Measurements from ENCODE around the gene MOBP. TPM values are rescaled to one million over a fixed set of nuclear protein-coding genes. Genes with fewer than 3 reads are reported as not detected.

Gene MOBP
- polyA plus RNA-seq, 4 donors = under 0.01 to 0.37 (median 0.09) TPM; not detected in 1

DNA sequence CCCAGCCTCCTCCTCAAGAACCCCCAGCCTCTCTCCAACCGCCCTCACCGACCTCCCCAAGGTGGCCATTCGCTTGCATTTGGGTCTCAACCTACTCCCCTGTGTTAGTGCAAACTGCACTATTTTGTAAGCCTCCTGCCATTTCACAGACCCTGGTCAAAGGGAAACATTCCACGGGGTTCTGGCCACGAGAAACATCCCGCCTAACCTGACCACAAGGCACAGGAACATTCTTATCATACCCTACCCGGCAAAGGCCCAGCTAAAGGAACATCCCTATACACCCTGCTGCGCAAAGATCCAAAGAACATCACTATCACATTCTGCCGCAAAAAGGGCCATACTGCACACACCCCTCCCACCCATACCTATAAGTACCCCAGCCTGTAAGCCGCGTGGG lies 38.0 kb upstream of the MOBP start:
- 84 to 92% (median 89%) methylated on average over 11 of the region's 11 CpGs for WGBS, 3 donors
- Histone ChIP-seq H3K36me3 (ENCODE audit: control insufficient read depth in 3 of 3, insufficient read depth in 2 of 3, low read depth in 1 of 3, low read length in 3 of 3) (no peaks in the 10 kb centered on the region), H3K4me1 (ENCODE audit: control insufficient read depth in 3 of 3, insufficient read depth in 2 of 3, low read depth in 1 of 3, low read length in 2 of 3) (peaks cover 0 to 3% (median 0%) of the 10 kb centered on the region in 3 donors), H3K4me3 (ENCODE audit: low read depth in 1 of 3, low read length in 3 of 3) (no peak overlapping the region), H3K9me3 (ENCODE audit: control insufficient read depth in 2 of 2, insufficient read depth in 1 of 2, low read depth in 1 of 2, low read length in 1 of 2) (no peaks in the 10 kb centered on the region), H3K27ac (ENCODE audit: low read depth in 1 of 3, low read length in 2 of 3) (no peak overlapping the region), H3K27me3 (ENCODE audit: control insufficient read depth in 3 of 3, insufficient read depth in 3 of 3, low read length in 3 of 3) (no peaks in the 10 kb centered on the region)
- FAIRE-seq (no peak), DNase-seq (no peak)

DNA sequence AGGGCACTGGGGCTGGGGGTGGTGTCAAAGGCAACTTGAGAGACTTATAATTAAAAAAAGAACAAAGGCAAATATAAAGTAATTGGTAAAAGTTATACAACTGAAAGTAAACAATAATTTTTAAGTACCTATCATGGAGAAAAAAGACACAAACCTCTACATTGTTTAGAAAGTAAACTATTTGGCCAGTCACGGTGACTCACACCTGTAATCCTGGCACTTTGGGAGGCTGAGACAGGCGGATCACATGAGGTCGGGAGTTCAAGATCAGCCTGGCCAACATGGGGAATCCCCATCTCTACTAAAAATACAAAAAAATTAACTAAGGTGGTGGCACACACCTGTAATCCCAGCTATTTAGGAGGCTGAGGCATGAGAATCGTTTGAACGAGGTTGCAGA lies 35.1 kb upstream of the MOBP start:
- Histone ChIP-seq H3K4me1 (ENCODE audit: control insufficient read depth in 3 of 3, insufficient read depth in 2 of 3, low read depth in 1 of 3, low read length in 2 of 3) (peaks cover 0 to 3% (median 0%) of the 10 kb centered on the region in 3 donors), H3K36me3 (ENCODE audit: control insufficient read depth in 3 of 3, insufficient read depth in 2 of 3, low read depth in 1 of 3, low read length in 3 of 3) (no peaks in the 10 kb centered on the region), H3K27ac (ENCODE audit: low read depth in 1 of 3, low read length in 2 of 3) (no peak overlapping the region), H3K9me3 (ENCODE audit: control insufficient read depth in 2 of 2, insufficient read depth in 1 of 2, low read depth in 1 of 2, low read length in 1 of 2) (no peaks in the 10 kb centered on the region), H3K4me3 (ENCODE audit: low read depth in 1 of 3, low read length in 3 of 3) (no peak overlapping the region), H3K27me3 (ENCODE audit: control insufficient read depth in 3 of 3, insufficient read depth in 3 of 3, low read length in 3 of 3) (no peaks in the 10 kb centered on the region)
- 79 to 83% (median 80%) methylated on average over 5 of the region's 5 CpGs for WGBS, 3 donors
- DNase-seq = no peak
- FAIRE-seq = no peak

DNA sequence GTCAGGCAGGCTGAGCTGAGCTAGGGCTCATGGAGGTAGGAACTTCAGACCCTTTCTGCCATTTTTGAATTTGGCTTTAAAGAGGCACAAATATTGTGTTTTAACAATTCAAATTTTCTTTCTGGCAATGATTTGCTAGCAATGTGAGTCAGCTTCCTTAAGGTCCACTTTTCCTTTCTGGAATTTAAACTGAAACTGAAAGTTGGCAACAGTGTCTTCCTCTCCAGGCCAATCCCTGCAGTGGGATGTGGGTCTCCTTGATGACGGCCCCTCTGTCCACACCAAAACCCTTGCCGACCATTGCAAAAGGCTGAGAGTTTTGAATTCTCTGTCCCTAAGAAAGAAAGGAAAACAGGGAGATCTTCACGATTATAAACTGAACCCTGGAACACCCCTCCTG lies 33.8 kb upstream of the MOBP start:
- DNase-seq (peak; percentile 32 to 36), FAIRE-seq (no peak)
- Histone ChIP-seq H3K36me3 (ENCODE audit: control insufficient read depth in 3 of 3, insufficient read depth in 2 of 3, low read depth in 1 of 3, low read length in 3 of 3) (no peaks in the 10 kb centered on the region), H3K27me3 (ENCODE audit: control insufficient read depth in 3 of 3, insufficient read depth in 3 of 3, low read length in 3 of 3) (no peaks in the 10 kb centered on the region), H3K4me1 (ENCODE audit: control insufficient read depth in 3 of 3, insufficient read depth in 2 of 3, low read depth in 1 of 3, low read length in 2 of 3) (peaks cover 0 to 3% (median 0%) of the 10 kb centered on the region in 3 donors), H3K4me3 (ENCODE audit: low read depth in 1 of 3, low read length in 3 of 3) (no peak overlapping the region), H3K9me3 (ENCODE audit: control insufficient read depth in 2 of 2, insufficient read depth in 1 of 2, low read depth in 1 of 2, low read length in 1 of 2) (no peaks in the 10 kb centered on the region), H3K27ac (ENCODE audit: low read depth in 1 of 3, low read length in 2 of 3) (peak overlapping the region in 1 of 3 donors; percentile 5)
- 46 to 54% (median 51%) methylated on average over 3 of the region's 3 CpGs for WGBS, 3 donors

DNA sequence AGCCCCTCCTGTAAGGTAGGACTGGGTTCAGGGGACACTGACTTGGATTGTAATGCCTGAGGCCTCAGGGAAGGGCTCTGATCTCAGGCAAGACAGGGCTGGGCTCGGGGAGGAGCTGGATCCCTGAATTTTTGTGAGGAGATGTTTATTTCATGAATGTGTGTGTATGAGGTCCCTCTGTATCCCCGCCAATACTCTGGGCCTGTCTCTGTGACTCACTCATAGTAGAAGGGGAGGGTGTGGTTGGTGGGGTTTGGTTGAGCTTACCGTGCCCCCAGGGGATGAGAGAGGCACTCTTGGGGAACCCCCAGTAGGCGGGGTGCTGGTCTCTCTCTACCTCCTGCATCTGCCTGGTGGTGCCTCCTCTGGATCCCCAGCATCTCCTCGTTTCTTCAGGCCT lies 32.9 kb upstream of the MOBP start:
- H3K36me3 ChIP-seq (ENCODE audit: control insufficient read depth in 3 of 3, insufficient read depth in 2 of 3, low read depth in 1 of 3, low read length in 3 of 3) = no peaks in the 10 kb centered on the region
- DNase-seq (no peak), FAIRE-seq (no peak)
- H3K4me3 ChIP-seq (ENCODE audit: low read depth in 1 of 3, low read length in 3 of 3) = no peak overlapping the region
- no peaks in the 10 kb centered on the region for H3K27me3 ChIP-seq (ENCODE audit: control insufficient read depth in 3 of 3, insufficient read depth in 3 of 3, low read length in 3 of 3)
- H3K4me1 ChIP-seq (ENCODE audit: control insufficient read depth in 3 of 3, insufficient read depth in 2 of 3, low read depth in 1 of 3, low read length in 2 of 3) = peaks cover 0 to 3% (median 0%) of the 10 kb centered on the region in 3 donors
- 57 to 65% (median 60%) methylated on average over 3 to 5 of the region's 5 CpGs for WGBS, 3 donors
- no peaks in the 10 kb centered on the region for H3K9me3 ChIP-seq (ENCODE audit: control insufficient read depth in 2 of 2, insufficient read depth in 1 of 2, low read depth in 1 of 2, low read length in 1 of 2)
- H3K27ac ChIP-seq (ENCODE audit: low read depth in 1 of 3, low read length in 2 of 3) = no peak overlapping the region

DNA sequence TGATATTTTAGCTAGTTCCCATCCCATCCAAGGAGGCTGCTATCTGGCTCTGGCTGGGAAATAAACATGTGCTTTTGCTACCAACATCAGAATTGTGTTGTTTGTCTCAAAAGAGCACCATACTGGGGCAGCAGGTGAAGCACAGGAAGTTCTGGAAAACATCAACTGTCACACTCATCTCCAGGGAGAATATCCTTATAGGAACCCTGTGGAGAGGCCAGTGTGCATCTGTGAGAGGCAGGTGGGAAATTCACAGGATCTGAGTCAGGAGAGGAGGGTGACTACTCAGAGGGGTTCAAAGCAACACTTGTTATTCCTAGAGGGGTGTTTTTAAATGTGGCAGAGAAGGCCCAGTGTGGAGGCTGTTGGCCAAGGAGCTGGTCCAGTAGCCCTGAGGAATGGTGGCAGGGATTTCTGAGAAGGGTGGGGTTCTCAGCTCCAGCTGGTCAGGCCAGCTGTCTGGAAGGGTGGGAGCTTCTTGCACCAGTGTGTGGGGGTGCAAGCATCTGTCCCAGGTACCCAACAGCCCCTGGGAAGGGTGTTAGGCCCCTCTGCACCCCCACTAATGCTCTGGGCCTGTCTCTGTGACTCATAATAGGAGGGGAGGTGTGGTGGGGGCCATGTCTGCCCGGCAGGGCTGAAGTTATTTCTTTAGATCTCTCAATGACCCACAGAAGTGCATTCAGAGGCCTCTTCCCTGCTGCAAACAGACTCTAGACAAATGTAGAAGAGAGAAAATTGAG lies 32.3 kb upstream of the MOBP start:
- no peaks in the 10 kb centered on the region for H3K27me3 ChIP-seq (ENCODE audit: control insufficient read depth in 3 of 3, insufficient read depth in 3 of 3, low read length in 3 of 3)
- H3K9me3 ChIP-seq (ENCODE audit: control insufficient read depth in 2 of 2, insufficient read depth in 1 of 2, low read depth in 1 of 2, low read length in 1 of 2) = no peaks in the 10 kb centered on the region
- whole genome bisulfite sequencing, 3 donors = 40 to 60% (median 58%) methylated on average over 1 of the region's 1 CpG
- H3K4me3 ChIP-seq (ENCODE audit: low read depth in 1 of 3, low read length in 3 of 3) = no peak overlapping the region
- no peak for DNase-seq
- FAIRE-seq = no peak
- H3K36me3 ChIP-seq (ENCODE audit: control insufficient read depth in 3 of 3, insufficient read depth in 2 of 3, low read depth in 1 of 3, low read length in 3 of 3) = no peaks in the 10 kb centered on the region
- H3K27ac ChIP-seq (ENCODE audit: low read depth in 1 of 3, low read length in 2 of 3) = no peak overlapping the region
- peaks cover 0 to 3% (median 0%) of the 10 kb centered on the region in 3 donors for H3K4me1 ChIP-seq (ENCODE audit: control insufficient read depth in 3 of 3, insufficient read depth in 2 of 3, low read depth in 1 of 3, low read length in 2 of 3)

DNA sequence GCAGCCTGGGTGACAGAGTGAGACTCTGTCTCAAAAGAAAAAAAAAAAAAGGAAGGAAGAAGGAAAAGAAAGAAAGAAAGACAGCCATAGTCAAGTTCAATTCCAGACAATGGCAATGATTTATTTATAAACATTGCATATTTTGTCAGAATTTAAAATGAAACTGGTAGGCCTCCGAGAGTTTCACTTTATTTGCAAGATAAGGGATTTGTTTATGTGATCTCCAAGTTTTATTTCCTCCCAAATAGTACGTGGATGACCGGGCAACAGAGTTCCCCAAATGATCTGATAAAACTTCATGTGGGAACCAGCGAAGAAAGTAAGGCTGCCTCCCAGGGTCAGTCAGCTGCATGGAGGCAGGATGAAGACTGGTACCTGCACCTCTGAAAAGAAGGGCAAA lies 28.6 kb upstream of the MOBP start:
- 37 to 51% (median 50%) methylated on average over 4 of the region's 4 CpGs for WGBS, 3 donors
- DNase-seq (no peak), FAIRE-seq (no peak)
- Histone ChIP-seq H3K4me1 (ENCODE audit: control insufficient read depth in 3 of 3, insufficient read depth in 2 of 3, low read depth in 1 of 3, low read length in 2 of 3) (no peaks in the 10 kb centered on the region), H3K27ac (ENCODE audit: low read depth in 1 of 3, low read length in 2 of 3) (no peak overlapping the region), H3K4me3 (ENCODE audit: low read depth in 1 of 3, low read length in 3 of 3) (no peak overlapping the region), H3K9me3 (ENCODE audit: control insufficient read depth in 2 of 2, insufficient read depth in 1 of 2, low read depth in 1 of 2, low read length in 1 of 2) (no peaks in the 10 kb centered on the region), H3K36me3 (ENCODE audit: control insufficient read depth in 3 of 3, insufficient read depth in 2 of 3, low read depth in 1 of 3, low read length in 3 of 3) (no peaks in the 10 kb centered on the region), H3K27me3 (ENCODE audit: control insufficient read depth in 3 of 3, insufficient read depth in 3 of 3, low read length in 3 of 3) (no peaks in the 10 kb centered on the region)

DNA sequence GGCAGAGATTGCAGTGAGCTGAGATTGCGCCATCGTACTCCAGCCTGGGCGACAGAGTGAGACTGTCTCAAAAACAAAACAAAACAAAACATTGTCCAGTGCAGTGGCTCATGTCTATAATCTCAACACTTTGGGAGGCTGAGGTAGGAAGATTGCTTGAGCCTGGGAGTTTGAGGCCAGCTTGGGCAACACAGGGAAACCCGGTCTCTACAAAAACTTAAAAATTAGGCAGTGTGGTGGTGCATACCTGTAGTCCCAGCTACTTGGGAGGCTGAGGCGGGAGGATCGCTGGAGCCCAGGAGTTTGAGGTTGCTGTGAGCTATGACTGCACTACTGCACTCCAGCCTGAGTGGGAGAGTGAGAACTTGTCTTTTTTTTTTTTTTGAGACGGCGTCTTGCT lies 27.2 kb upstream of the MOBP start:
- FAIRE-seq = no peak
- 84 to 87% (median 87%) methylated on average over 6 to 8 of the region's 8 CpGs for WGBS, 3 donors
- Histone ChIP-seq H3K4me1 (ENCODE audit: control insufficient read depth in 3 of 3, insufficient read depth in 2 of 3, low read depth in 1 of 3, low read length in 2 of 3) (no peaks in the 10 kb centered on the region), H3K9me3 (ENCODE audit: control insufficient read depth in 2 of 2, insufficient read depth in 1 of 2, low read depth in 1 of 2, low read length in 1 of 2) (no peaks in the 10 kb centered on the region), H3K4me3 (ENCODE audit: low read depth in 1 of 3, low read length in 3 of 3) (no peak overlapping the region), H3K27me3 (ENCODE audit: control insufficient read depth in 3 of 3, insufficient read depth in 3 of 3, low read length in 3 of 3) (no peaks in the 10 kb centered on the region), H3K27ac (ENCODE audit: low read depth in 1 of 3, low read length in 2 of 3) (no peak overlapping the region), H3K36me3 (ENCODE audit: control insufficient read depth in 3 of 3, insufficient read depth in 2 of 3, low read depth in 1 of 3, low read length in 3 of 3) (no peaks in the 10 kb centered on the region)
- no peak for DNase-seq

DNA sequence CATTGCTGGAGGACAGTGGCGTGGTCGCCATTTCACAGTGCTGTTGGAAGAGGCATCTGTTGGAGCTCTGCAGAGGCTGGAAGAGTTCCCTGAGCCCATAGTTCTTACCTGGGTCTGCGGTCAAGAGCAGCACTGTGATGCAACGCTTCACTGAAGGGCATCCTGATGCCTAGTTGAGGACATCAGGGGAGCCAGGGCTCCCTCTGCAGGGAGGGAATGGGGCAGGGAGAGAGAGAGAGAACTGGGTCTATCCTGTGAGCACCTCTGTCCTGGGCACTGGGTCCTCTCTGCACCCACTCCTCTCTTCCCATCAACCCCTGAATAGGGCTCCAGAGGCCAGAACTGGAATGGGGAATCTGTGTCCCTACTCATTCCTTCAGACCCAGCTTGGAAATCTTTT lies 23.9 kb upstream of the MOBP start:
- Histone ChIP-seq H3K27me3 (ENCODE audit: control insufficient read depth in 3 of 3, insufficient read depth in 3 of 3, low read length in 3 of 3) (no peaks in the 10 kb centered on the region), H3K27ac (ENCODE audit: low read depth in 1 of 3, low read length in 2 of 3) (no peak overlapping the region), H3K4me3 (ENCODE audit: low read depth in 1 of 3, low read length in 3 of 3) (no peak overlapping the region), H3K9me3 (ENCODE audit: control insufficient read depth in 2 of 2, insufficient read depth in 1 of 2, low read depth in 1 of 2, low read length in 1 of 2) (no peaks in the 10 kb centered on the region), H3K36me3 (ENCODE audit: control insufficient read depth in 3 of 3, insufficient read depth in 2 of 3, low read depth in 1 of 3, low read length in 3 of 3) (no peaks in the 10 kb centered on the region), H3K4me1 (ENCODE audit: control insufficient read depth in 3 of 3, insufficient read depth in 2 of 3, low read depth in 1 of 3, low read length in 2 of 3) (peaks cover 0 to 2% (median 0%) of the 10 kb centered on the region in 3 donors)
- WGBS, 3 donors = 78 to 86% (median 85%) methylated on average over 4 of the region's 4 CpGs
- FAIRE-seq (no peak), DNase-seq (no peak)

DNA sequence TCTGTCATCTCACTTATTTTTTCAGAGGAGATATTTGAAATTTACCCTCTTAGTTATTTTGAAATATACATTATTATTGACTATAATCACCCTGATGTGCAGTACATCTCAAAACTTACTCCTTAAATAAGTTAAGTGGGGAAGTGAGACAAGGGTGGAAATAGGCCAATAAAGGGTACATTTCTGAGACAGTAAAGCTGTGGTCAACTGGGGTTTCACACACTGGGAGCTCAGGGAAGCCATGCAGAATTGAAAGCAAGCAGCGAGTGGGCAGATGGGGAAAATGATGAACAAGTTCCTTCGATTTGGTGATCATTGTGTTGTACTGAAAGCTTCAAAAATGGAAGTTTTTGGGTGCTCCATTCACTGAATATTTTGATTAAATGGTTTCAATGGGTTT lies 21.6 kb upstream of the MOBP start:
- Histone ChIP-seq H3K4me3 (ENCODE audit: low read depth in 1 of 3, low read length in 3 of 3) (no peak overlapping the region), H3K27me3 (ENCODE audit: control insufficient read depth in 3 of 3, insufficient read depth in 3 of 3, low read length in 3 of 3) (no peaks in the 10 kb centered on the region), H3K4me1 (ENCODE audit: control insufficient read depth in 3 of 3, insufficient read depth in 2 of 3, low read depth in 1 of 3, low read length in 2 of 3) (peaks cover 0 to 2% (median 0%) of the 10 kb centered on the region in 3 donors), H3K27ac (ENCODE audit: low read depth in 1 of 3, low read length in 2 of 3) (no peak overlapping the region), H3K36me3 (ENCODE audit: control insufficient read depth in 3 of 3, insufficient read depth in 2 of 3, low read depth in 1 of 3, low read length in 3 of 3) (no peaks in the 10 kb centered on the region), H3K9me3 (ENCODE audit: control insufficient read depth in 2 of 2, insufficient read depth in 1 of 2, low read depth in 1 of 2, low read length in 1 of 2) (no peaks in the 10 kb centered on the region)
- 59 to 67% (median 64%) methylated on average over 2 of the region's 2 CpGs for WGBS, 3 donors
- DNase-seq (no peak), FAIRE-seq (no peak)
